ENCODE measurements around the gene PLD5. TPM values are rescaled to one million over a fixed set of nuclear protein-coding genes. Genes with fewer than 3 reads are reported as not detected.

PLD5 gene
- not detected in 2 replicates for total RNA-seq
- polyA plus RNA-seq: not detected in 2 replicates
- not detected in 2 replicates for polyA plus RNA-seq (2011; cell fraction: cytosol; rRNA removed)
- polyA plus RNA-seq (2011; cell fraction: nucleus; rRNA removed): not detected in 2 replicates
- polyA plus RNA-seq (2012): not detected in 2 replicates
- not detected in 2 replicates for polyA minus RNA-seq
- polyA minus RNA-seq (2011; cell fraction: cytosol; rRNA and poly(A)+ RNA removed): not detected
- not detected in 2 replicates for polyA minus RNA-seq (2011; cell fraction: nucleus; rRNA and poly(A)+ RNA removed)
- percentile 1 among the genes with signal in this experiment for Bru-seq, nascent RNA
- percentile 11 among the genes with signal in this experiment for BruChase-seq, experiment 1, labeled RNA remaining after a 6-hour chase
- BruChase-seq, experiment 2, labeled RNA remaining after a 2-hour chase: percentile 9 among the genes with signal in this experiment
- long read RNA-seq: 0 reads

GRCh38 chr1:242524571-242525359 lies at the start of gene PLD5:
PLD5 (minus strand) TSS chr1:242524697.
- POLR2A ChIA-PET: no interaction called here
- TF ChIP-seq EZH2 (IDR thresholded peaks at IDR 0.05; ENCODE audit: borderline replicate concordance, low read depth, low read length, severe bottlenecking) (peak; percentile 48), JUN (IDR thresholded peaks at IDR 0.05; ENCODE audit: borderline replicate concordance, insufficient read depth, insufficient read length, low read depth) (no peak)
- no peak for DNase-seq (ENCODE audit: low read depth, low spot score)
- Histone ChIP-seq H3K9me1 (replicated peaks; ENCODE audit: control insufficient read depth, extremely low read depth, insufficient read depth, low read length) (no peaks in the 10 kb centered on the region), H3K4me2 (ENCODE audit: insufficient read depth, low read length) (no peak within 1 kb of the TSS), H3K4me1 (ENCODE audit: control insufficient read depth, extremely low read depth, insufficient read depth, low read length) (no peaks in the 10 kb centered on the region), H3K36me3 (ENCODE audit: control insufficient read depth in 2 of 2, extremely low read depth in 1 of 2, insufficient read depth in 2 of 2, low read length in 2 of 2) (no peaks in the 10 kb centered on the region), H3K9ac (replicated peaks; ENCODE audit: extremely low read depth, insufficient read depth, low read length) (no peak within 1 kb of the TSS), H2AFZ (ENCODE audit: low read depth, low read length) (peak within 1 kb of the TSS; percentile 16), H3K27me3 (ENCODE audit: control insufficient read depth in 2 of 2, insufficient read depth in 2 of 2, low read length in 2 of 2) (peaks cover 27 to 29% of the 10 kb centered on the region in 2 experiments), H3K4me3 (replicated peaks in 1 of 3; ENCODE audit: insufficient read depth in 1 of 3, low read depth in 1 of 3, low read length in 3 of 3) (peak within 1 kb of the TSS in 1 of 3 experiments; percentile 3), H3K79me2 (ENCODE audit: control insufficient read depth, insufficient read depth, low read length) (no peaks in the 10 kb centered on the region), H3K9me3 (replicated peaks; ENCODE audit: control insufficient read depth, insufficient read depth, low read length) (no peaks in the 10 kb centered on the region), H4K20me1 (replicated peaks; ENCODE audit: control insufficient read depth, extremely low read depth, insufficient read depth, low read length) (no peaks in the 10 kb centered on the region), H3K27ac (ENCODE audit: insufficient read depth, low read depth, low read length) (no peak within 1 kb of the TSS)
- intact Hi-C loops (cut with micrococcal nuclease): no loop called here
- CTCF ChIA-PET: no interaction called here
- BruUV-seq (replicated peaks): no TSS peak
- FAIRE-seq: no peak
- dilution Hi-C loops (cut with MboI; ENCODE audit: extremely low pct_ligation_motif_present, low sequenced_read_pairs): no loop called here

GRCh38 chr1:242569867-242570266 lies 45.4 kb upstream of the PLD5 start:
- H3K9me3 ChIP-seq (replicated peaks; ENCODE audit: control insufficient read depth, insufficient read depth, low read length): peaks cover 2% of the 10 kb centered on the region
- H3K4me2 ChIP-seq (ENCODE audit: insufficient read depth, low read length): no peak overlapping the region
- no peaks in the 10 kb centered on the region for H3K36me3 ChIP-seq (ENCODE audit: control insufficient read depth in 2 of 2, extremely low read depth in 1 of 2, insufficient read depth in 2 of 2, low read length in 2 of 2)
- CTCF ChIA-PET: no interaction called here
- POLR2A ChIA-PET: no interaction called here
- no peak overlapping the region for H3K27ac ChIP-seq (ENCODE audit: insufficient read depth, low read depth, low read length)
- no peak overlapping the region for H3K4me3 ChIP-seq (replicated peaks in 1 of 3; ENCODE audit: insufficient read depth in 1 of 3, low read depth in 1 of 3, low read length in 3 of 3)
- H3K79me2 ChIP-seq (ENCODE audit: control insufficient read depth, insufficient read depth, low read length): no peaks in the 10 kb centered on the region
- intact Hi-C loops (cut with micrococcal nuclease) (no loop called here), dilution Hi-C loops (cut with MboI; ENCODE audit: extremely low pct_ligation_motif_present, low sequenced_read_pairs) (no loop called here)
- H2AFZ ChIP-seq (ENCODE audit: low read depth, low read length): no peak overlapping the region
- BruUV-seq (replicated peaks): no TSS peak
- FAIRE-seq: no peak
- no peaks in the 10 kb centered on the region for H3K4me1 ChIP-seq (ENCODE audit: control insufficient read depth, extremely low read depth, insufficient read depth, low read length)
- DNase-seq (ENCODE audit: low read depth, low spot score): no peak
- H3K9ac ChIP-seq (replicated peaks; ENCODE audit: extremely low read depth, insufficient read depth, low read length): no peak overlapping the region
- H3K9me1 ChIP-seq (replicated peaks; ENCODE audit: control insufficient read depth, extremely low read depth, insufficient read depth, low read length): no peaks in the 10 kb centered on the region
- no peaks in the 10 kb centered on the region for H3K27me3 ChIP-seq (ENCODE audit: control insufficient read depth in 2 of 2, insufficient read depth in 2 of 2, low read length in 2 of 2)
- no peaks in the 10 kb centered on the region for H4K20me1 ChIP-seq (replicated peaks; ENCODE audit: control insufficient read depth, extremely low read depth, insufficient read depth, low read length)
- TF ChIP-seq JUN (IDR thresholded peaks at IDR 0.05; ENCODE audit: borderline replicate concordance, insufficient read depth, insufficient read length, low read depth) (no peak), MAX (IDR thresholded peaks at IDR 0.05; ENCODE audit: insufficient read depth, insufficient read length) (no peak), FOS (IDR thresholded peaks at IDR 0.05; ENCODE audit: borderline replicate concordance, insufficient read depth, low read length) (no peak), GATA2 (IDR thresholded peaks at IDR 0.05; ENCODE audit: insufficient read depth, insufficient read length, low read depth, low read length) (no peak), POLR2A (IDR thresholded peaks at IDR 0.05; ENCODE audit: low read depth, low read length) (no peak), EZH2 (IDR thresholded peaks at IDR 0.05; ENCODE audit: borderline replicate concordance, low read depth, low read length, severe bottlenecking) (no peak), CTCF (IDR thresholded peaks at IDR 0.05; ENCODE audit: extremely low read depth in 1 of 2, insufficient read depth in 1 of 2, low read depth in 1 of 2, low read length in 2 of 2) (no peak), MYC (IDR thresholded peaks at IDR 0.05; ENCODE audit: low read depth, low read length) (no peak), POLR2AphosphoS5 (IDR thresholded peaks at IDR 0.05; ENCODE audit: insufficient read depth, low read depth, low read length) (no peak)

Measured in endothelial cell of umbilical vein (primary cell).